Measurements from ENCODE around the gene CDKN2D.
"Not testable (repeated sequence)": the region's sequence is repeated elsewhere in the genome, so short reads cannot be mapped to it uniquely, and the experiment has no call there.

Gene CDKN2D

DNA sequence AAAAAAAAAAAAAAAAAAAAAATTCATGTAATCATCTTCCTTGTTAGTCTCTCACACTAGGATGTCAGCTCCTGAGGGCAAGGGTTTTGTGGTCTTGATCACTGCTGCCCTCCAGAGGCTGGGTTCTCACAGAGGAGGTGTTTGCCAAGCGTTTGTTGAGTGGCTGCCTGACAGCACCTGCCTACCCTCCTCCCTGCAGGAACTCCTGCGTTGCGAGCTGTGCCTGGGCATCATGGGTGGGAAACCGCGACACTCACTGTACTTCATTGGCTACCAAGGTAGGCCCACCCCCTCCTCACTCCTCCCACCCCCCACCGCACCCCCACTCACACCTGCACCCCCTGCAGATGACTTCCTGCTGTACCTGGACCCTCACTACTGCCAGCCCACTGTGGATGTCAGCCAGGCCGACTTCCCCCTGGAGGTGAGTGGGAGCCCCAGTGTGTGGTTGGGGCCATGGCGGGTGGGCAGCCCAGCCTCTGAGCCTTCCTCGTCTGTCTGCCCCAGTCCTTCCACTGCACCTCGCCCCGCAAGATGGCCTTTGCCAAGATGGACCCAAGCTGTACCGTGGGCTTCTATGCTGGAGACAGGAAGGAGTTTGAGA, 17.0 kb downstream of the CDKN2D start:
- peak; percentile 58 for DNase-seq (ENCODE audit: low spot score)

- not testable (repeated sequence) for DNase-seq (ENCODE audit: low spot score)
These were observed 17.8 kb downstream of the CDKN2D start for GRCh38 chr19:10551006-10551405.

DNA sequence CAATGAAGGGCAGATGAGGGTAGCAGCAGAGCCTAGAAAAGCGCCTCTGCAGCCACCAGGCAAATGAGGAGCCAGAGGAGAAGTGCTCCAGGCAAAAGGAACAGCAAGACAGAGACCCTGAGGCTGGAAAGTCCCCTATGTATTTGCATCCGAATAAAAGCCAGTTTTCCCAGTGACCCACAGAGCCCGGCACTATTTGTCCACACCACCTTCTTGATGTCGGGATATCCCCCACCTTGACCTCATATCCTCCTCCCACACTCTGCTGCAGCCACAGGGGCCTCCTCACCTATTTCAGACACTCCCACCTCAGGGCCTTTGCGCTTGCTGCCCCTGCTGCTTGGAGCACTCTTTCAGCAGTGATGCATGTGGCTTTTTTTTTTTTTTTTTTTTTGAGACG, 18.4 kb downstream of the CDKN2D start:
- no peak for DNase-seq (ENCODE audit: low spot score)

DNA sequence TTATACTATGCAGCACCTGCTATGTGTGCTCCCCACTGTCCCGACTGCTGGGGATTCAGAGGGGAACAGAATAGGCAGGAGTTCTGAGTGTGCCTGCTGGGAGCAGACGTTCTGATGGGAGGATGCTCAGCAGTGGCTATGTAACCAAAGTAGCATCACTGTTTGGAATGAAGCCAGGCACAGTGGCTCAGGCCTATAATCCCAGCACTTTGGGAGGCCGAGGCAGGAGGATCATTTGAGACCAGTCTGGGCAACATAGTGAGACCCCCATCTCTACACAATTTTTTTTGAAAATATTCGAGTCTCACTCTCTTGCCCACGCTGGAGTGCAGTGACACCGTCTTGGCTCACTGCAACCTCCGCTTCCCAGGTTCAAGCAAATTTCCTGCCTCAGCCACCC, 19.0 kb downstream of the CDKN2D start:
- DNase-seq (ENCODE audit: low spot score) = no peak

- DNase-seq (ENCODE audit: low spot score) = no peak
These were observed 20.0 kb downstream of the CDKN2D start for GRCh38 chr19:10548746-10549276.

GRCh38 chr19:10546817-10547216, 22.0 kb downstream of the CDKN2D start:
- no peak for DNase-seq (ENCODE audit: low spot score)

DNA sequence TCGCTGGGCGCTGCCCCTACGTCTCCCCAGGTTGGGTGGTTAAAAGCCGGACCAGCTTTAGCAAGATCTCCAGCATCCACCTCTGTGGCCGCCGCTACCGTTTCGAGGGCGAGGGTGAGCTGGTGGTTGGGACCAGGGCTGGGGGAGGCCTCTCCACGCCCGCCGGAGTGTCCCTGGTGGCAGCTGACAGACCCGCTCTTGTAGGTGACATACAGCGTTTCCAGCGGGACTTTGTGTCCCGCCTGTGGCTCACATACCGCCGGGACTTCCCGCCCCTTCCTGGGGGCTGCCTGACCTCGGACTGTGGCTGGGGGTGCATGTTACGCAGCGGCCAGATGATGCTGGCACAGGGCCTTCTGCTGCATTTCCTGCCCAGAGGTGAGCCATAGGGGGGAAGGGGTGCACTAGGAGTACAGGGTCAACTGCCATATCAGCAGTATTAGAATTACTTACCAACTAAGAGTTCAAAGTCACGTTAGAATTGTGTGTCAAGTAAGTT, 24.0 kb downstream of the CDKN2D start:
- DNase-seq (ENCODE audit: low spot score) = no peak

- DNase-seq (ENCODE audit: low spot score) = no peak
These were observed 24.5 kb downstream of the CDKN2D start for GRCh38 chr19:10544242-10544752.

DNA sequence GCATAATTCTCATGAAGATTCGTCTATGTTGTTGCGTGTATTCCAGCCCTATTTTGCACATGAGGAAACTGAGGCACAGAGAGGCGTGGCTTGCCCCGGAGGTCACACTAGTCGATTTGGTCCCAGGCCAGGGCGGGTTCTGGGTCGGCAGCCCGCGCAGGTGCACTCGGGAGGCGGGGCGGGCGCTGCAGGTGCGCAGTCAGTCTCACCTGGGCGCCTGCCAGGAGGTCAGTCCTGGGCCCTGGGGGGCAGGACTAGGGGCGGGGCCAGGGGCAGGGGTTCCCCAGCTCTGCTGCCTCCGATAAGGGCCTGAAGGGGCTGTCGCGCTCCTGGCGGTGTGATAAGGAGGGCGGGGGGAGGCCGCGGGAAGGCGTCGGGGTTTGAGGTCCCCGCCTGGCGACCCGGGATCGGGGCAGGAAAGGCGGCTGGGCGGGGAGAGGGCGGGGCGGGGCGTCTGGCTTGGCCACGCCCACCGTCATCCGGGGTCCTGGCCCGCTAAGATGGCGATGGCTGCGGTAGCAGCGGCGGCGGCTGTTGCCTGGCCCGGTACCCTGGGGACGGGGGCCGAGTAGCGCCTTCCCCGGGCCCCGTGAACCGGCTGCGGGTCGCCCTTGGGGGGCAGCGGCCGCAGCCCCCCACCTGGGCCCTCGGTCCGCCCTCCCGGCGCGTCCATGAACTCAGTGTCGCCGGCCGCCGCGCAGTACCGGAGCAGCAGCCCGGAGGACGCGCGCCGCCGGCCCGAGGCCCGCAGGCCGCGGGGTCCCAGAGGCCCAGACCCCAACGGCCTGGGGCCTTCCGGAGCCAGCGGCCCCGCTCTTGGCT, 25.1 kb downstream of the CDKN2D start, which contains the start of gene ATG4D:
Gene ATG4D, plus strand, starts transcription at position 485 of the 822 bp plus-strand sequence. Its CDS starts 187 bp downstream, at position 672.
- DNase-seq (ENCODE audit: low spot score) = peak; percentile 92

DNA sequence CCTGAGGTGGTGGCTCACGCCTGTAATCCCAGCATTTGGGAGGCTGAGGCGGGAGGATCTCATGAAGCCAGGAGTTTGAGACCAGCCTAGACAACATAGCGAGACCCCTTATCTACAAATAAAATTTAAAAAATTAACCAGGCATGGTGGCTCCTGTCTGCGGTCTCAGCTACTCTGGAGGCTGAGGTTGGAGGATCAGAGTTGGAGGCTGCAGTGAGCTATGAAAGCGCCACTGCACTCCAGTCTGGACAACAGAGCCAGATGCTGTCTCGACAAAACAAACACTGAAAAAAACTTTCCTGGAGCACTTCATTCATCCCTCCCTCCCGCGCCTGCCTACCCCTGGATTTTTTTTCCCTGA, 25.7 kb downstream of the CDKN2D start:
- DNase-seq (ENCODE audit: low spot score) = no peak

GRCh38 chr19:10539016-10539415, 29.8 kb downstream of the CDKN2D start:
- DNase-seq (ENCODE audit: low spot score) = not testable (repeated sequence)

DNA sequence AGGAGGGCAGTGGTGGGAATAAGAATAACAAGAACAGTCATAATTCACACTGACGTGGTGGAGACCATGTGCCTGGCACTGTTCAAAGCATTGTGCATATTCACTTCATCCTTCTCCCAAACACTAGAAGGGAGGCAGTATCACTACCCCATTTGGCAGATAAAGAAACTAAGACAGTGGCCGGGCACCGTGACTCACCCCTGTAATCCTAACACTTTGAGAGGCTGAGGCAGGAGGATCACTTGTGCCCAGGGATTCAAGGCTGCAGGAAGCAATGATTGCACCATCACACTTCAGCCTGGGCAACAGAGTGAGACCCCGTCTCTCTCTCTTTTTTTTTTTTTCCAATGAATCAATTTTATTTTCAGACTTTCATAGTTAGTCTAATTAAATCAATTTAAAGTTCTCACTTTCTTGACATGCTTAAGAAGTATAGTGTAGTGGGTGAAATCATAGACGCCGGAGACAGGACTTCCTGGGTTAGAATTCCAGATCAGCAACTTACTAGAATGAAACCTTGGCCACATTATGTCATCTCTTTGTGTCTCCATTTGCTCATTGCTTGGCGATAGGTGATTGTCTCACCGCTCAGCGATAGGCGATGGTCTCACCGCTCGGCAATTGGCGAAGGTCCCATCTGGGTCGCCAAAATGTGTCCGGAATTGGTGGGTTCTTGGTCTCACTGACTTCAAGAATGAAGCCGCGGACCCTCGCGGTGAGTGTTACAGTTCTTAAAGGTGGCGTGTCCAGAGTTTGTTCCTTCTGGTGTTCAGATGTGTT, 30.4 kb downstream of the CDKN2D start:
- no peak for DNase-seq (ENCODE audit: low spot score)

DNA sequence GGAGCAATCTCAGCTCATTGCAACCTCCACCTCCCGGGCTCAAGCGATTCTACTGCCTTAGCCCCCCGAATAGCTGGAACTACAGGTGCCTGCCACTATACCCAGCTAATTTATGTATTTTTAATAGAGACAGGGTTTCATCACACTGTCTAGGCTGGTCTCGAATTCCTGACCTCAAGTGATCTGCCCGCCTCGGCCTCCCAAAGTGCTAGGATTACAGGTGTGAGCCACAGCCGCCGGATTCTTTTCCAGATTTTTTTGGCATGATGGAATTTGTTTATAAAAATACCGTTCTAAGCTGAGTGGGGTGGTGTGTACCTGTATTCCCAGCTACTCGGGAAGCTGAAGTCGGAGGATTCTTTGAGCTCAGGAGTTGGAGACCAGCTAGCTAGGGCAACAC, 31.1 kb downstream of the CDKN2D start:
- no peak for DNase-seq (ENCODE audit: low spot score)

DNA sequence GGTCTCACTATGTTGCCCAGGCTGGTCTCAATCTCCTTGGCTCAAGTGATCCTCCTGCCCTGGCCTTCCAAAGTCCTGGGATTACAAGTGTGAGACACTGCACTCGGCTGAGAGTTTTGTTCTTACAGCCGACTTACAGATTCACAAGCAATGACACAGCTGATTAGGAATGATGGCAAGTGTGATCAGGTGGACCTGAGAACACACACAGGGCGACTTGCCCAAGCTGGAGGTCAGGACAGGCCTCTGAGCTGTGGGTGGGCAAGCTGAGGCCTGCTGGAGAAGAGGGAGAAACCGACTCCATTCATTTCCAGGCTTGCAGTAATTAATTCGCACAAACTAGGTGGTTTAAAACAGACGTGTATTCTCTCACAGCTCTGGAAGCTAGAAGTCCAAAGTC, 33.2 kb downstream of the CDKN2D start:
- DNase-seq (ENCODE audit: low spot score) = no peak

DNA sequence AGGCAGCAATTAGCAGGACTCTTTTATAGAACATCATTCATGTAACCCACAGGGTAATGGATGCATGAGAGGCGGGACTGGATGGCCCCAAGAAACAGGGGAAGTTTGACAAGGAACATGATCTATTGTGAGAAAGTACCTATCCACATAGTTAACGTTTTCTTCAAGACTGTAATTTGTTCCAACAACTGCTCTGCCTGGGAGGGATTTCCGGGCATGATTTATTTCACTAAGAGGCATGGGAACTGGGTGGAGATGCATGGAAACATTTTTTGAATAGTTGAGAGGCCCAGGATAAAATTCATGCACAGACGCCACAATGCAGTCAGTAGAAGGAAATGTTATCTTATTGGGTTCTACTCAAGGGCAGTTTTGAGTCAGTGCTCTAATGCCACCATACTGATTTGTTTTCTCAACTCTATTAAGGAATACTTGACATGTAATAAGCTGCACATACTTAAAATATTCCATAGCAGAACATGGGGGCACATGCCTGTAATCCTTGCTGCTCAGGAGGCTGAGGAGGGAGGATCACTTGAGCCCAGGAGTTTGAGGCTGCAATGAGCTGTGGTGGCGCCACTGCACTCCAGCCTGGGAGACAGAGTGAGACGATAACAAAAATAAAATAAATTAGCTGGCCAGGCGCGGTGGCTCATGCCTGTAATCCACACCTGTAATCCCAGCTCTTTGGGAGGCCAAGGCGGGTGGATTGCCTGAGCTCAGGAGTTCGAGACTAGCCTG, 35.0 kb downstream of the CDKN2D start:
- DNase-seq (ENCODE audit: low spot score) = no peak

DNA sequence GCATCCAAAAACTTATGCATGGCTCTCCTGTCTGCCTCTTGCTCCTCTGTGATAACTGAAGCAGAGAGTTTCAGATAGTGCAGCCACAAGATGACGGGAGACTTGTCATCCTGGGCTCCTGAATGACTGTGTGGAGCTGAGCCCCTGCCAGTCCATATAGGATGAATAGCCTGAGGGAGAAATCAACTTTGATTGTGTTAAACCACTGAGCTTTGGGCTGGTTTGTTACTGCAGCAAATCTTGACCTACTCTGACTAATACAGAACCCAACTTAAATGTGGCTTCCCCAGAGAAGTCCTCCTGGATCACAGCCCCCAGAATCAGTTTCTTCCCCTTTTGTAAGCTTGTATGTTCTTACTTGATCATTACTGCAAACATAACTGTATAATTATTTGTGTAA, 36.3 kb downstream of the CDKN2D start:
- no peak for DNase-seq (ENCODE audit: low spot score)

GRCh38 chr19:10526887-10527286, 41.9 kb downstream of the CDKN2D start:
- DNase-seq (ENCODE audit: low spot score) = not testable (repeated sequence)

- no peak for DNase-seq (ENCODE audit: low spot score)
These were observed 43.1 kb downstream of the CDKN2D start for GRCh38 chr19:10525636-10526035.

DNA sequence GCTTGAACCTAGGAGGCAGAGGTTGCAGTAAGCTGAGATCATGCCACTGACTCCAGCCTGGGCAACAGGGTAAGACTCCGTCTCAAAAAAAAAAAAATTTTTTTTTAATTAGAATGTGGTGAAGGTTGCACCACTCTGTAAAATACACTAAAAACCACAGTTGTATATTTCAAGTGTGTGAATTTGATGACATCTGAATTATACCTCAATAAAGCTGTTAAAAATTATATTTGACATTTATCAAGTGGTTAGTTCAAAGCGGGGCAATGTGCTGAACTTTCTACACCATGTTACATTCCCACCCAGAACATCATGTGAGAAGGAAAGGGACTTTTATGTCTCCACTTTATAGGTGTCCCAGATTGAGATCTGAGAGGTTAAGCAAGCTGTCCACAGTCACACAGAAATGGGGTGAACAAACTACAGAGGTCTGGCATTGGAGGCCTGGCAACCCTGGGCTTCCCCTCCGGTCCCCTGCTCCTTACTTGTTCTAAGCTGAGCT, 45.6 kb downstream of the CDKN2D start:
- DNase-seq (ENCODE audit: low spot score) = no peak

- DNase-seq (ENCODE audit: low spot score) = no peak
These were observed 47.2 kb downstream of the CDKN2D start for GRCh38 chr19:10521461-10522171.
